Retinal pigment epithelial cell (primary cell): Measurements from ENCODE around the gene NEO1.

Experiments used
- DNase-seq: peaks from one replicate; pipeline ENCODE4 v3.0.0-alpha.2; 2010; ENCODE audit warnings: low read depth
- H3K4me3 ChIP-seq: 2 replicates; pipeline ENCODE4 v1.5.1; 2011; ENCODE audit warnings: mild to moderate bottlenecking, low read length, control low read depth, moderate library complexity
- TF ChIP-seq, protein P1 (sequence below): conservative IDR thresholded peaks from 2 replicates; pipeline ENCODE4 v1.5.1; 2011; ENCODE audit warnings: low read depth, low read length, control low read depth, inconsistent platforms

Gene NEO1

DNA sequence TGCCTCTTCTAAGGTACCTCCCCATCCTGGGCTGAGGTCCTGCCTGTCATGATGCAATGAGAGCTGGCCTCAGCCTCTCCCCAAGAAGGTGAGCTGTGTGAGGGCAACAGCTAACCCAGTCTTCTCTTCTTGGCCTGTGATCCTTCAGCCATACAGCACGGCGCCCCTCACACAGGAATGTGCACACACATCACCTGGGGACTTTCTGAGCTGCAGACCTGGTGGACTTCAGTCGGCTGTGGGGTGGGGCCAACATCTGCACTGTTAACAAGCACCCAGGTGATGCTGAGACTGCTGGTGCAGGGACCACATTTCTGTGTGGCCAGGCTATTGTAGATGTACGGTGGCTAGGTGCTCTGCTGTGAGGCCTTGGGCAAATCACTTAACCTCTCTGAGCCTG is 302.0 kb downstream of the NEO1 start:
- no peak for DNase-seq
- TF ChIP-seq, protein P1, sequence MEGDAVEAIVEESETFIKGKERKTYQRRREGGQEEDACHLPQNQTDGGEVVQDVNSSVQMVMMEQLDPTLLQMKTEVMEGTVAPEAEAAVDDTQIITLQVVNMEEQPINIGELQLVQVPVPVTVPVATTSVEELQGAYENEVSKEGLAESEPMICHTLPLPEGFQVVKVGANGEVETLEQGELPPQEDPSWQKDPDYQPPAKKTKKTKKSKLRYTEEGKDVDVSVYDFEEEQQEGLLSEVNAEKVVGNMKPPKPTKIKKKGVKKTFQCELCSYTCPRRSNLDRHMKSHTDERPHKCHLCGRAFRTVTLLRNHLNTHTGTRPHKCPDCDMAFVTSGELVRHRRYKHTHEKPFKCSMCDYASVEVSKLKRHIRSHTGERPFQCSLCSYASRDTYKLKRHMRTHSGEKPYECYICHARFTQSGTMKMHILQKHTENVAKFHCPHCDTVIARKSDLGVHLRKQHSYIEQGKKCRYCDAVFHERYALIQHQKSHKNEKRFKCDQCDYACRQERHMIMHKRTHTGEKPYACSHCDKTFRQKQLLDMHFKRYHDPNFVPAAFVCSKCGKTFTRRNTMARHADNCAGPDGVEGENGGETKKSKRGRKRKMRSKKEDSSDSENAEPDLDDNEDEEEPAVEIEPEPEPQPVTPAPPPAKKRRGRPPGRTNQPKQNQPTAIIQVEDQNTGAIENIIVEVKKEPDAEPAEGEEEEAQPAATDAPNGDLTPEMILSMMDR = no peak
- H3K4me3 ChIP-seq = no peak overlapping the region
